GM12892 (cell line): ENCODE measurements around the gene DNM3. TPM values are rescaled to one million over a fixed set of nuclear protein-coding genes. Genes with fewer than 3 reads are reported as not detected.
A peak's percentile ranks its signal among the peaks of the same experiment; 100 is the strongest.
"Not testable (repeated sequence)": the region's sequence is repeated elsewhere in the genome, so short reads cannot be mapped to it uniquely, and the experiment has no call there.

ENCODE experiments used
- DNase-seq: peaks from one replicate; pipeline ENCODE4 v3.0.0; 2011; ENCODE audit not compliant: insufficient read length
- FAIRE-seq: peaks from 2 replicates; lab custom pipeline; 2011; peaks lifted over from hg19 to GRCh38; lab: Jason Lieb, UNC
- POLR2A ChIP-seq: IDR thresholded peaks from 2 replicates; pipeline ENCODE4 v1.6.1; 2011; ENCODE audit warnings: low read depth, low read length, control low read depth
- POLR2AphosphoS5 ChIP-seq: IDR thresholded peaks from 2 replicates; pipeline ENCODE4 v1.6.1; 2011; ENCODE audit warnings: low read depth, low read length, control low read depth
- TAF1 ChIP-seq: IDR thresholded peaks from 2 replicates; pipeline ENCODE4 v1.6.1; 2011; ENCODE audit warnings: low read depth, mild to moderate bottlenecking, control low read depth, low read length, borderline replicate concordance
- polyA plus RNA-seq: library from polyadenylated mRNA; unstranded; fragments of >200 nt; gene quantifications from one replicate; pipeline ENCODE4 v1.2.1, GENCODE V29; 2012; ENCODE audit warnings: missing spikeins, inconsistent platforms; ENCODE audit not compliant: missing spikeins

The DNM3 gene
- 0.36 TPM for polyA plus RNA-seq

- FAIRE-seq (peak; percentile 60), DNase-seq (peak; percentile 85)
- TF ChIP-seq TAF1: no peak
- TF ChIP-seq POLR2AphosphoS5: no peak
- no peak for TF ChIP-seq POLR2A
Observed at GRCh38 chr1:171841050-171841910, at the start of gene DNM3. DNM3 (plus strand) TSS chr1:171841498; CDS start chr1:171841657, 159 bp downstream.

DNA sequence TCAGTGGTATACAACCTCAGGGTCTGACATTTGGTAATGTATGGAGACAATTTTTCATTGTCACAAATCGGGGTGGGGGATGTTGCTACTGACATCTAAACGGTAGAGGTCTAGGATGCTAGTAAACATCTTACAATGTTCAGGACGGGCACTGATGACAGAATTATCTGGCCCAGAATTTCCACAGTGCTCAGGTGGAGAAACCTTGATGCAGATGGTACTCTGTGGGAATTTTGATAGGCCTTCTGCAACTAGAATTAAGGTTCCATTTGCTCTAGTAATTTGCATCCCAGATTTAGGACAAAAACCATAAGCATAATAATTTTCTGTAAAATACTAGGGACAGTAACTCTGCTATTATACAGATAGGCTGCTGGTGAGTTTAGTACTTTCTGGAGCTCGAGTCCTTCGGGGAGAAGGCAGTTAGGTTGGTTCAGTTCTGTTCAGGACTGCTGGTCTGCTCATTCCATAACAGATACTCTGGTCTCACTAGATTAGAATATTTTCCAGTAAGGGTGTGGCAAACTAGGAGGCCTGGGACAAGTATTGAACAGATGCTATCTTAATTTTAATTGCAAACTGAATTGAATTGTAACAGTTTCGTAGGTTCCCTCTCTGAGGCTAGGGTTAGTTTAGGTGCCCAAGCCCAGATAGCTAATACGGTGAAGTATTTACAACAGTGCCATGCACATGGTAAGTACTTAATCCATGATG, 48.5 kb upstream of the DNM3 start:
- no peak for TF ChIP-seq POLR2A
- TF ChIP-seq TAF1: no peak
- no peak for TF ChIP-seq POLR2AphosphoS5
- FAIRE-seq: no peak
- no peak for DNase-seq

- DNase-seq: no peak
- TF ChIP-seq POLR2A (no peak), TAF1 (no peak), POLR2AphosphoS5 (no peak)
- no peak for FAIRE-seq
Observed at GRCh38 chr1:171793636-171794035, 47.7 kb upstream of the DNM3 start.

- no peak for DNase-seq
- FAIRE-seq: no peak
- no peak for TF ChIP-seq TAF1
- TF ChIP-seq POLR2AphosphoS5: no peak
- TF ChIP-seq POLR2A: no peak
Observed at GRCh38 chr1:171794085-171794484, 47.2 kb upstream of the DNM3 start.

DNA sequence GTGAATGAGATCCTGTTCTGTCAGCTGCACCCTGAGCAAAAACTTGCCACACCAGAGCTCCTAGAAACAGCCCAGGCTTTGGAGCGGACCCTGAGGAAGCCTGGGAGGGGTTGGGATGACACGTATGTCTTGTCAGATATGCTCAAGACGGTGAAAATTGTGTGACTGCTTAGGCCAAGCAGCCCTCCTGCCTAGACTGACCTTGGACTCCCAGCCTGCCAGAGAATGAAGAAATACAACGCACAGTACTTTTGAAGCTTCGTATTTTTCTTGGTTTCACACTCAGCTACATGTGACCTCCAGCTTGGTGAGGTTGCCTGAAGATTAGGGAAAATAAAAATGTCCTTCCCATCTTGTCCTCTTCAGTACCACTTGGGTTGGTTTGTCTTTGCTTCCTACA, 44.7 kb upstream of the DNM3 start:
- no peak for FAIRE-seq
- no peak for TF ChIP-seq POLR2AphosphoS5
- no peak for TF ChIP-seq POLR2A
- TF ChIP-seq TAF1: no peak
- no peak for DNase-seq

DNA sequence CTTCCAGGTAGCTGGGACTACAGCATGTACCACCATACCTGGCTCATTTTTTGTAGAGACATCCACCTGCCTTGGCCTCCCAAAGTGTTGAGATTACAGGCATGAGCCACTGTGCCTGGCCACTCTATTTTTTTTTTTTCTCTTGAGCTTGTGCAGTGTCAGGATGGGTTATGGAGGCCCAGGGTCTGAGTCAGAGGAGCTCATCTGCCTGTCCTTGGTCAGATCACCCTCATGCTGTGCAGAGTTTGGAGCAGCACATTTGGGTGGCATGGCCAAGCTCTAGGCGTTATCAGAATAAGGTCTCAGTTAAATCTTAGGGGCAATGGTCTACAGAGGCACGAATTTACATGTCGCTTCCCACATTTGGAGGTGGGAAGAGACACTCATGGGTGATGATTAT, 43.0 kb upstream of the DNM3 start:
- TF ChIP-seq TAF1 (no peak), POLR2A (no peak), POLR2AphosphoS5 (no peak)
- FAIRE-seq: no peak
- no peak for DNase-seq

DNA sequence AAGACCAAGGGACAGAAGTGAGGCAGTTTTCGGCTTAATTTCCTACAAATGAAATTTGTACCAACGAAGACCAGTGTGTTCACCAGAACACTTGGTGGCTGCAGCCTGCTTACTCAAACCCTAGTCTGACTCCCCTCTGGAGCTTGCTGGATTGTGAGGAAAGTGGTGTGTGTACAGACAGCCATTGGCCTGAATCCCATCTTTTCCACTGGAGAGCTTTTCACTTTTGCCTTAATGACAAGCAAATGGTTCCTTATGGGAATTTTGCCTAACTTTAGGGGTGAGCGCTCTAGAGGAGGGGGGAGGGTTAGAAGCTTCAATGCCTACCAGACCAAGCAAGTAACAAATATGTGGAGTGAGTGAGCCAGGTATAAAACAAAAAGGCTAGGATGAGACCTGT, 42.5 kb upstream of the DNM3 start:
- FAIRE-seq (no peak), DNase-seq (no peak)
- TF ChIP-seq POLR2AphosphoS5: no peak
- TF ChIP-seq POLR2A: no peak

GRCh38 chr1:171799166-171799565, 42.1 kb upstream of the DNM3 start:
- TF ChIP-seq TAF1 (no peak), POLR2AphosphoS5 (no peak)
- no peak for FAIRE-seq
- DNase-seq: no peak

DNA sequence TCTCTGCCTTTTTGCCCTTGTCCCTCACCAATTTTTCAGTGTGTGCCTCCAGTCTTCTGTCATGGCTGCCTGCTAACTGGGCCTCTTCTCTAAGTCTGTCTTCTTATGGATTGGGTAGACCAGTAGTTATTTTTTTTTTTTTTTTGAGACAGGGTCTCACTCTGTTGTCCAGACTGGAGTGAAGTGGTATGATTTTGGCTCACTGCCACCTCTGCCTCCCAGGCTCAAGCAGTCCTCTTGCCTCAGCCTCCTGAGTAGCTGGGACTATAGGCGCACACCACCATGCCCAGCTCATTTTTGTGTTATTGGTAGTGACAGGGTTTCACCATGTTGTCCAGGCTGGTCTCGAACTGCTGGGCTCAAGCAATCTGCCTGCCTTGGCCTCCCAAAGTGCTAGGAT, 41.6 kb upstream of the DNM3 start:
- not testable (repeated sequence) for DNase-seq, FAIRE-seq

- no peak for TF ChIP-seq POLR2A
- TF ChIP-seq POLR2AphosphoS5: no peak
- TF ChIP-seq TAF1: no peak
- DNase-seq (no peak), FAIRE-seq (no peak)
Observed at GRCh38 chr1:171800342-171800741, 41.0 kb upstream of the DNM3 start.

- TF ChIP-seq TAF1 (no peak), POLR2A (no peak), POLR2AphosphoS5 (no peak)
- DNase-seq: no peak
- FAIRE-seq: no peak
Observed at GRCh38 chr1:171800851-171801250, 40.4 kb upstream of the DNM3 start.

- DNase-seq (no peak), FAIRE-seq (no peak)
- TF ChIP-seq POLR2AphosphoS5 (no peak), TAF1 (no peak), POLR2A (no peak)
Observed at GRCh38 chr1:171801487-171801891, 39.8 kb upstream of the DNM3 start.
